ENCODE results near the gene CDRT15. TPM values are rescaled to one million over a fixed set of nuclear protein-coding genes. Genes with fewer than 3 reads are reported as not detected.

CDRT15 gene
- total RNA-seq, 1 experiment from 2014 or later: not detected

DNA sequence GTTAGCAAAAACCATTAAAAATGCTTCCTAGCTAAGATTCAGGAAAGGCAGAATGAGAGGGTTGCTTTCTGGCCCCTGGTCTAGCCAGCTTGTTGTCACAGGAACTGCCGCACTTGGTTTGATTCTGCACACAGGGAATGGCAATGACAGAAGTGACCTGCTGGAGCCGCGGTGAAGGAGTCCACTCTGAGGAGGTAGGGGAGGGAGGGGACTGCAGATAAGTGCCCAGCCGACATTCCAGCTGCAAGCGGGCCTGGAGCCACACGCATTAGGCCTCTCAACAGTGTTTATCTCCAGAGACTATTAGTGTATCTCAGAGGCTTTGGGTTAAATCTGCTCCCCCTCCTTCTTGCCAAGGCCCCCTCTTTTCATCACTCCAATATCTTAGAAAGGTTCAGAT lies 38.6 kb downstream of the CDRT15 start:
- Mint-ChIP-seq H3K4me3 (no peak overlapping the region), H3K4me1 (peaks cover 13% of the 10 kb centered on the region), H3K27ac (no peak overlapping the region; the same call in 1 of the 2 replicates), H3K9me3 (no peaks in the 10 kb centered on the region), H3K36me3 (no peaks in the 10 kb centered on the region), H3K27me3 (ENCODE audit: low read depth) (no peaks in the 10 kb centered on the region)
- ChIA-PET POLR2A (interaction anchor here (0.7 kb wide), 1 partner anchor 103 kb away, joined by 3 read pairs; the partner anchor contains the start of gene HS3ST3B1), CTCF (interaction anchor here (0.6 to 0.7 kb wide), 2 partner anchors 105 to 608 kb away, joined by 3 to 4 read pairs; no protein-coding TSS in a partner anchor)
- DNase-seq (ENCODE audit: low spot score): no peak
- TF ChIP-seq FOXK1 (CRISPR knock-in tag; IDR thresholded peaks at IDR 0.05) (no peak), ERG (CRISPR knock-in tag; IDR thresholded peaks at IDR 0.05) (no peak), ARID4B (CRISPR knock-in tag; IDR thresholded peaks at IDR 0.05; ENCODE audit: borderline replicate concordance) (no peak), JUN (CRISPR knock-in tag; IDR thresholded peaks at IDR 0.05) (no peak), HMGXB4 (CRISPR knock-in tag; IDR thresholded peaks at IDR 0.05) (no peak), NFE2L1 (CRISPR knock-in tag; IDR thresholded peaks at IDR 0.05) (no peak), ZNF138 (CRISPR knock-in tag; conservative IDR thresholded peaks at IDR 0.05) (no peak), ZBTB43 (CRISPR knock-in tag; IDR thresholded peaks at IDR 0.05) (no peak), ZNF317 (CRISPR knock-in tag; IDR thresholded peaks at IDR 0.05; ENCODE audit: borderline replicate concordance, low read depth) (no peak), JAZF1 (CRISPR knock-in tag; IDR thresholded peaks at IDR 0.05) (no peak), NR1H2 (CRISPR knock-in tag; IDR thresholded peaks at IDR 0.05) (no peak), ELF4 (CRISPR knock-in tag; IDR thresholded peaks at IDR 0.05; ENCODE audit: low read depth) (no peak)
- peak; percentile 48 for ATAC-seq

DNA sequence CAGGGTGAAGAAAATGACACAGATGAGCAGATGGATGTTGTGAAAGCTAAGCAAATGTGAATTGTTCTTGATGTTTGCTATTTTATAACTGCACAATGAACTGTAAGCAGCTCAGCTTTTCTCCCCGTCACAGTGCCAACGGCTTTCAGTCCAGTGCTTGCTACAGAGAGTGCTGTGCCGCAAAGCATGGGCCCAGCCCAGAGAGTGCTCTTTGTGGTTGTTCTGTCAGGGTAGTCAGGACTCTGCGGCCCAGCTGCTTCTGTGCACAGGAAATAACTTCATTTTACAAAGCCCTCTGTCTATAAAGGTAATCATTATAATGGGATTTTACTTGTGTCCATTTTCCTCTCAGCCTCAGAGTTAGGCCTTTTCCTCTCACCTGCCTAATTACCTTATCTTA lies 39.1 kb downstream of the CDRT15 start:
- CTCF ChIA-PET: interaction anchor here (0.6 to 0.7 kb wide), 2 partner anchors 105 to 608 kb away, joined by 3 to 4 read pairs; no protein-coding TSS in a partner anchor
- no peaks in the 10 kb centered on the region for H3K36me3 Mint-ChIP-seq
- TF ChIP-seq ZSCAN18 (CRISPR knock-in tag; IDR thresholded peaks at IDR 0.05) (no peak), ZNF232 (CRISPR knock-in tag; IDR thresholded peaks at IDR 0.05) (no peak), AFF4 (CRISPR knock-in tag; IDR thresholded peaks at IDR 0.05; ENCODE audit: borderline replicate concordance) (no peak), CREB1 (CRISPR knock-in tag; IDR thresholded peaks at IDR 0.05) (no peak), ERG (CRISPR knock-in tag; IDR thresholded peaks at IDR 0.05) (no peak)
- TF ChIP-seq, protein P1, sequence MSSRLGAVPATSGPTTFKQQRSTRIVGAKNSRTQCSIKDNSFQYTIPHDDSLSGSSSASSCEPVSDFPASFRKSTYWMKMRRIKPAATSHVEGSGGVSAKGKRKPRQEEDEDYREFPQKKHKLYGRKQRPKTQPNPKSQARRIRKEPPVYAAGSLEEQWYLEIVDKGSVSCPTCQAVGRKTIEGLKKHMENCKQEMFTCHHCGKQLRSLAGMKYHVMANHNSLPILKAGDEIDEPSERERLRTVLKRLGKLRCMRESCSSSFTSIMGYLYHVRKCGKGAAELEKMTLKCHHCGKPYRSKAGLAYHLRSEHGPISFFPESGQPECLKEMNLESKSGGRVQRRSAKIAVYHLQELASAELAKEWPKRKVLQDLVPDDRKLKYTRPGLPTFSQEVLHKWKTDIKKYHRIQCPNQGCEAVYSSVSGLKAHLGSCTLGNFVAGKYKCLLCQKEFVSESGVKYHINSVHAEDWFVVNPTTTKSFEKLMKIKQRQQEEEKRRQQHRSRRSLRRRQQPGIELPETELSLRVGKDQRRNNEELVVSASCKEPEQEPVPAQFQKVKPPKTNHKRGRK (CRISPR knock-in tag; IDR thresholded peaks at IDR 0.05; ENCODE audit: borderline replicate concordance): no peak

More for the DNA sequence above, 39.1 kb downstream of the CDRT15 start:
- DNase-seq (ENCODE audit: low spot score) (no peak), ATAC-seq (no peak)
- Mint-ChIP-seq H3K27me3 (ENCODE audit: low read depth) (no peaks in the 10 kb centered on the region), H3K27ac (no peak overlapping the region), H3K9me3 (no peaks in the 10 kb centered on the region), H3K4me3 (no peak overlapping the region), H3K4me1 (peaks cover 13% of the 10 kb centered on the region)
- POLR2A ChIA-PET: interaction anchor here (0.6 kb wide), 1 partner anchor 848 kb away, joined by 4 read pairs; no protein-coding TSS in a partner anchor

Data from WTC11 (cell line).